Muscle of back (tissue), 11 donors: ENCODE data around the gene MICU1. TPM values are rescaled to one million over a fixed set of nuclear protein-coding genes. Genes with fewer than 3 reads are reported as not detected.
"Not testable (repeated sequence)": the region's sequence is repeated elsewhere in the genome, so short reads cannot be mapped to it uniquely, and the experiment has no call there.

Experiments used
- DNase-seq, 3 donors: peaks; one replicate each; pipeline versions ENCODE4 v3.0.0 to v3.0.0-alpha.2; 2013
- polyA plus RNA-seq, 10 donors: library from polyadenylated mRNA; unstranded; fragments of 120-200 nt; gene quantifications; one replicate each; pipeline ENCODE4 v1.2.1, GENCODE V29; 2013; ENCODE audit not compliant: insufficient read length in 10 of 10

The MICU1 gene
- polyA plus RNA-seq, 10 donors = 67.4 to 117 (median 87.1) TPM

GRCh38 chr10:72509941-72510340 lies 115.9 kb downstream of the MICU1 start:
- DNase-seq = no peak

DNA sequence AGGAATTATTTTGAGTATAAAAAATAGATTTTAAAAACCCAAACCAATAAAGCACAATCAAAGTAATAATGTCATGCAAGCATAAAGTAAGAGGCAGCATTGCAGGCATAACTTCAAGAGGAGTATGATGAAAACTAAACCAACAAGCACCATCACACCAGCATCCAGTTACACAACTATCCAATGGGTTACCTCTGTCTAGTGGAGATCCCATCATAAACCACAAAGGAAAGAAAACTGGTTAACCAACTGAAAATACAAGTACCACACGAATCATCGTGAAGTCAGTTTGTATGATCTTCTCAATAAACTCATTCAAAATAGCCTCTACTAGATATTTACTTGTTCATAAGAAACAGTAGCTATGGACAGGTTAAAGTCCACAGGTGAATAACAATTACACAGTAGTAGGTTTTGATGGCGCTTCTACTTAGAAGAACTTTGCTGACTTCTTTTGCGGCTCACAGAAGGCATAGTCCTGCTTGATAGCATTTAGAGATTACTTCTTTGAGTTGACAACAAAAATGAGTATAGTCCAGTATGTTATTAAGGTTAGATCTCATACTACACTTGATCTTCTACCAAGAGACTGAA lies 116.6 kb downstream of the MICU1 start:
- DNase-seq = no peak

GRCh38 chr10:72508033-72508432 lies 117.8 kb downstream of the MICU1 start:
- no peak for DNase-seq

DNA sequence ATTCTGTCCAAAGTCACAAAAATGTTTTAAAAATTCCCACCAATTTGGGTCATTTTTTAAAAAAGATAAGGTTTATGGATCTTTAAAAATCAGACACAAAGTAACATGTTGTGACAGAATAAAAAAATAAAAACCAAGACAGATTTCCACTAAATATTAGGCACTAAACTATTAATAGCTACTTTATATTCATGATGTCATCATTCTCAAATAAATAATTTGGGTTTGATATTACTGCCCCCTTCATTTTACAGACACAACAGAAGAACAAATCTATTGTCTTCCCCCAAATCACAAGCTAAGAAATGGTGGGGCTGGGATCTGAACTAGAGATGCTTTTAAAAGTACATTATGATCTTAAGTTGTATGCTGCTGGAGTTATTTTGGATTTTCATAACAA lies 119.4 kb downstream of the MICU1 start:
- DNase-seq = no peak

DNA sequence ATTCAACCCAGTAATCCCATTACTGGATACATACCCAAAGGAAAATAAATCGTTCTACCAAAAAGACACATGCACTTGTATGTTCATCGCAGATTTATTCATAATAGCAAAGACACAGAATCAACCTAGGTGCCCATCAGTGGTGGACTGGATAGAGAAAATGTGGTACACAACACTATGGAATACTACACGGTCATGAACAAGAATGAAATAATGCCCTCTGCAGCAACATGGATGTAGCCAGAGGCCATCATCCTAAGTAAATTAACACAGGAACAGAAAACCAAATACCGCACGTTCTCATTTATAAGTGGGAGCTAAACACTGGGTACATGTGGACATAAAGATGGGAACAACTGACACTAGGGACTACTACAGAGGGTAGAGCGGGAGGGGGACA lies 120.4 kb downstream of the MICU1 start:
- DNase-seq = no peak

DNA sequence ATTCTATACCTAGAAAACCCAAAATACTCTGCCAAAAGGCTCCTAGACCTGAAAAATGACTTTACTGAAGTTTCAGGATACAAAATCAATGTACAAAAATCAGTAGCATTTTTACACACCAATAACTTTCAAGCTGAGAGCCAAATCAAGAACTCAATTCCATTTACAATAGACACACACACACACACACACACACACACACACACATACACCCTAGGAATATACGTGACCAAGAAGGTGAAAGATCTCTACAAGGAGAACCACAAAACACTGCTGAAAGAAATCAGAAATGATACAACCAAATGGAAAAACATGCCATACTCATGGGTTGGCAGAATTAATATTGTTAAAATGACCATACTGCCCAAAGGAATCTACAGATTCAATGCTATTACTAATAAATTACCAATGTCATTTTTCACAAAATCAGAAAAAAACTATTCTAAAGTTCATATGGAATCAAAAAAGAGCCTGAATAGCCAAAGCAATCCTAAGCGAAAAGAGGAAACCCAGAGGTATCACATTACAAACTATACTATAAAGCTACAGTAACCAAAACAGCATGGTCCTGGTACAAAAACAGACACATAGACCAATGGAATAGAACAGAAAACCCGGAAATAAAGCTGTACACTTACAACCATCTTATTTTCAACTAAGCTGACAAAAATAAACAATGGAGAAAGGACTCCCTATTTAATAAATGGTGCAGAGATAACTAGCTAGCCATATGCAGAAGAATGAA lies 122.0 kb downstream of the MICU1 start:
- DNase-seq = no peak

DNA sequence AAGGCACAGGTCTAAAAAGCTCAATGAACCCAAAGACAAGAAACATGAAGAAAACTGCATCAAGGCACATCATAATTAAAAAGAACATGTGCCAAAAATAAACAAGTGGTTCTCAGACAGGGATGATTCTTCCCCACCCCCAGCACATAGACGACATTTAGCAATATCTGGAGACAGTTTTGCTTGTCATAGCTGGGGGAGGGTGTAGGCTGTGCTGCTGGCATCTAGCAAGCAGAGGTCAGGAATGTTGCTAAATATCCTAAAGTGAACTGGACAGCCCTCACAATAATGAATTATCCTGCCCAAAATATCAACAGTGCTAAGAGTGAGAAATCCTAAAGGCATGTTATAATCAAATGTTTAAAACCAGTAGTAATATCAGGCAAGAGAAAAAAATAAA lies 122.6 kb downstream of the MICU1 start:
- peak in 1 of 3 donors; percentile 36 for DNase-seq

- DNase-seq = no peak
These were observed 123.3 kb downstream of the MICU1 start for GRCh38 chr10:72502581-72502980.

DNA sequence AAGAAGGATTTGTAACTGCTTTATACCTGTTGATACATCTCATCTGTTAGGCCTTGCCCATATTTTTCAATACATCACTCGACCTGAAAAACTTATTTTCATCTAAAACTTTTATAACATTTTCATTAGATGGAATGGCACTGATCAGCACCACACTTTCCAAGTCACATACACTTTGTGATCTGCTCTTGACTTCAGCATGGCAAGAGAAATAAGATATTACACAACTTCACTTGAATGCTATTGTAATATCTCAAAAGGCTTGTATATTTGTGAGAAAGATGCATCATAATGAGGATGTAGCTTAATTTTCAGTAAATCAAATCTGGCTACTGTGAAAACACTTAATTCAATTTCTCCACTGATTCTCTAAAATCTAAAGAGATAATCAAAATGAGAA lies 126.2 kb downstream of the MICU1 start:
- no peak for DNase-seq

- no peak for DNase-seq
These were observed 134.9 kb downstream of the MICU1 start for GRCh38 chr10:72490951-72491350.

- DNase-seq = no peak
These were observed 138.4 kb downstream of the MICU1 start for GRCh38 chr10:72487521-72487920.

DNA sequence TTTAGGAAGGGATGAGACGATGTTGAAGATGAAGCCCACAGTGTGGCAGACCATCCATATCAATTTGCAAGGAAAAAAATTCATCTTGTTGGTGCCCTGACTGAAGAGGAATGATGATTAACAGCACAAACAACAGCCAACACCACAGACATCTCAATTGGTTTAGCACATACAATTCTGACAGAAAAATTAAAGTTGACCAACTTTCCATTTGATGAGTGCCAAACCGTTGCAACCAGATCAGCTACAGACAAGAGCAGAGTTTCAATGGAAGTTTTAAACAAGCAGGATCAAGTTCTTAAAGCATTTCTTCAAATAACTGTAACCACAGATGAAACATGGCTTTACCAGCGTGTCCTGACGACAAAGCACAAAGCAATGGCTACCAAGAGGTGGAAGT lies 138.8 kb downstream of the MICU1 start:
- no peak for DNase-seq

DNA sequence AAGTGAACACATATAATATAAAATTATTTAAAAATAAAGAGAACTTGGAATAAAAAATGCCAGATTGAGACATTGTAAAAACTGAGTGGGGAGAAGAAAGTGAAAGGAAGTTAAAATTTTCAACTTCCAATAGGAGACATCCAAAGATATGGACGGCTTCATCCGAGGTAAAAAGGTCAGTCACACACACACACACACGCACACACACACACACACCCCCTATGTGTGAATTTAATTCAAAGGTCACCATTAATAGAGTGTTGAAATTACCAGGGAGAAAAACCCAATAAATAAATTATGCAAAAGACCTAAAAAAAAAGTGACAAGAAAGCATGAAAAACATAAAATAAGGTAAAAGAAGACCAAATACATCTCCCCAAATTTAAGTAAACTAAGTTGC lies 140.2 kb downstream of the MICU1 start:
- no peak for DNase-seq

DNA sequence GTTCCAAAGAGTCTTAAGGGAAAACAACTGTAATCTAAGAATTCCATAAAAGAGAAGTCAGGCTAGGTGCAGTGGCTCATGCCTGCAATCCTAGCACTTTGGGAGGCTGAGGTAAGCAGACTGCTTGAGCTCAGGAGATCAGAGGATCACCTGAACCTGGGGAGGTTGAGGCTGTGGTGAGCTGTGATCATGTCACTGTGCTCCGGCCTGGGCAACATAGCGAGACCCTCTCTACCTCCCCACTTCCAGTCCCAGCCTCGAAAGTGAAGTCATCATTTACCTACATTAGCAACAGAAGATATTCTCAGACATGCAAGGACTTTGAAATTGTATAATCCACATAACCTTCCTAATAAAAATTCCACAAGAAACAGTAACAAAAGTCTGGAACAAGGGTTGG lies 141.4 kb downstream of the MICU1 start:
- DNase-seq = no peak

DNA sequence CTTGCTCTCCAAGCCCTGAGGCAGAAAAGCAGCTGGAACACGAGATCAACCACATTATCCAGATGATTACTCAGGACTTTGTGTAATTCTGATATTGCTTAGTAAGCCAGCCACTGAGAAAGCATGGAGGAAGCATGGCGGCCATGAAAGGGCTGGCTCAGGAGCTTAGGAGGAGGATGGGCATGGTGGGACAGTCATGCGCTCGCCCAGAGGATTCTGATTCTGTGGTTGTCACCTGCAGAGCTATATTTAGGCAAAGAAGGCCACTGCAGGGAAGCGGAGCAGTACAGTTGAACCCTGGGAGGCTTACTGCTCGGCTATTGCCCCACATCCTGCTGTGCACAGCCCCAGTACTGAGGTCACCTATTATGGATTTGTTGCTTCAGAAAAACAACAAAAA lies 142.4 kb downstream of the MICU1 start:
- DNase-seq = no peak

DNA sequence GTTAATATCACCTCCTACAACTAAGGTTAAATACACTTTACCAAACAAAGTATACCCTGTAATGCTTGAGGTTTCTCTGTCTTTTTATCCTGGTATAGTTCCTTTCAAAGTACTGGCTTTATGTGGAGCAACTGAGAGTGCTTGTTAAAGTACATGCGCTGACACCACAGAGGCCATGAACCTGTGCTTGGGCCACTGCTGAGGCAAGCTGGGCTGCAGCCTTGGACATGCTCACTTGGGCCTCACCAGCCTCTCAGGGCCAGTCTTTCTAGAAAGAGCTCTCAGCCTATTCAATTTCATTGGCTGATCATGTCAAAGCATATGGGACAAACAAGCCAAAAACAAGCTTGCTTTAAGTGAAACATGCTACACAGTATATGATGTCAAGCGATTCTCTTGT lies 145.0 kb downstream of the MICU1 start:
- no peak for DNase-seq

DNA sequence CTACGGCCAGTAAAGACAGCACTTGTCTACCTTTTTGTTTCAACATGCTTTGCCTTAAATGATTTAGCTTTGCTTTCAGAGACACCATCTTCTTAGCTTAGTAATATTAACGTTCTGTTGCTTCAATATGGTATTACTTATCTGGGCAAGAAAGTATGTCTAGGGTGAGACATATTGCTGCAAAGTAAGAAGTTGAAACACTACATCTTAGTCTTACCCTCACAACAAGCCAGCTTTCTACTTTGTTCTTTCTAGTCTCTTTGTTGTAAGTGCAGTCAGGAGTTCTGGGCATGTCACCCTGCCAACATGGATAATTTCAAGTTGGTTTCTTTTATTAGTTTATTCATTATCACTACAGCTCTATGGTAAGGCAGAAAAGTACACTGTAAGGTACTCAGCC lies 148.4 kb downstream of the MICU1 start:
- no peak for DNase-seq

DNA sequence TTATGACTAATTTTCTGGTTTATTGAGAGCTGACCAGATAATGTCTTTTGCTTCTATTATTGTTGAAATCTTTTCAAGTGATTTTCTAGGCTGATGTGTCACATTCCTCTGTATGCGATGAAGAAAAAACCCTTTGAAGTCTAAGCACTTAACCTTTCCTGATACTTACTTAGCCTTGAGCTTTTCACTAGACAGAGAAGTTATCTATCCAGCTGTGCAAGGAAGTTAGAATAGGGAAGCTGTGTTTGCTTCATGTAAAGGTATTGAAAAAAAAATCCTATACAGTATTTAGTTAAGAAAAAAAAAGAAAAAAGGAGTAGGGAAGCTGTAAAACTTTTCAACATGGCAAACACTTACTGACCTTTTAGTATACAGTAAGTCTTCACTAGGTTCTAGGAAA lies 153.6 kb downstream of the MICU1 start:
- no peak for DNase-seq

DNA sequence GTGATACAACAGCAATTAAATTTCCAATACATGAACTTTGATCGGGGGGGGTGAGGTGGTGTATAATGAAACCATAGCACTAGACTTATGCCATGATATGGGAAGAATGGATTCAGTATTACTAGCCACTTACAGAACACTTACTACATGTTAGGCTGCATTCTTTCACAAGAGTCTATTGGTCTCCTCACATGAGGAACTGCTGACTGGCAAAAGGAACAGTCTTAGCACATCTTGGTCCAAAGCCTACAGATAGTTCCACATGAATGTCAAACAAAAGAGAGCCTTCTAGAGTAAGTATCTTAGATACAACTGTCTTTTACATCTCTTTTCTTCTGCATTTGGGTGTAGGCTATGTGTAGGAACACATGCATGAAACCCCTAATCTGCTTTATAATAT lies 155.2 kb downstream of the MICU1 start:
- DNase-seq = no peak

GRCh38 chr10:72467064-72467463 lies 158.8 kb downstream of the MICU1 start:
- DNase-seq = not testable (repeated sequence)

DNA sequence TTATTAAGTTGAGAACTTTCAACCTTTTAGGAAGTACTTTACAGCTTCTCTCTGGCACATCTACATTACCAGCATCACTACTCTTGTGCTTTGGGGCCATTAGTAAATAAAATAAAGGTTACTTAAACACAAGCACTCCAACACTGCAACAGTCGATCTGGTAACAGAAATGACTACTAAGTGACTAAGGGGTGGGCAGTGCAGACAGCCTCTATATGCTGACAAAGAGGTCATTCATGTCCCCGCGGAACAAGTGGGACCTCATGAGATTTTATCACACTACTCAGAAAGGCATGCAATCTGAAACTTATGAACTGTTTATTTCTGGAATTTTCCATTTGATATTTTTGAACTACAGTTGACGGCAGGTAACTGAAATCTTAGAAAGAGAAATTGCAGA lies 159.9 kb downstream of the MICU1 start:
- no peak for DNase-seq

GRCh38 chr10:72464438-72464837 lies 161.4 kb downstream of the MICU1 start:
- DNase-seq = no peak

DNA sequence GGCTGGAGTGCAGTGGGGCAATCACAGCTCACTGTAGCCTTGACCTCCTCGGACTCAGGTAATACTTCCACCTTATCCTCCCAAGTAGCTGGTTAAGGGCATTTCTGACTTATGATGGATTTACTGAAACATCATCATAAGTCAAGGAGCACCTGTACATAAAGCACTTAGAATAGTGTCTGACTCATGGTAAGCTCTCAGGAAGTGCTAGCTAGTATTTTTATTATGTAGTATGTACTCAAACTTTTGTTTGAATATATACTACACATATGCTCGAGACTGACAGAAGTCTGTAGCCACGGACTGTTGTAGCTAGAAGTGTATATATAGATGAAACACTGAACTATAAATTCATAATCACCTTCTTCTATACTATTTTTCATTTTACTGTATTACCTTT lies 163.6 kb downstream of the MICU1 start:
- DNase-seq = no peak

DNA sequence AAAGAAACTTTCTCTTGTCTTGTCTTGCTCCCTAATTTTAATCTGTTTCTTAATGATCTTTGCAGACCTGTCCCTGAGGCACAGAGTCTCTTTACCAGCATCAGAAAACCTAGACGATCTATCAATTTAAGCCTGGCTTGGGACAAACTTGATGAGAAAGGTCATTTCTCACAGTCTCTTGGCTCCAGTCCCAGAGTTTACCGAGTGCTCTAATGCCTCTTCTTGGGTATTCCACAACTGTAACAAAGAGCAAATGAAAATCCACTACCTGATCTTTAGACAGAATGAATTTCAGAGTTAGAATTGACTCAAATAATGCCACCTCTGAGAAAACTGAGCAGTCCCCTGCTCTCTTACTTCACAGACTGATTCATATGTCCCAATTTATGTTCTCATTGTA lies 164.8 kb downstream of the MICU1 start:
- peak in 1 of 3 donors; percentile 7 for DNase-seq
